ENCODE measurements around the gene ACOT7. TPM values are rescaled to one million over a fixed set of nuclear protein-coding genes. Genes with fewer than 3 reads are reported as not detected.
"Not testable (repeated sequence)": the region's sequence is repeated elsewhere in the genome, so short reads cannot be mapped to it uniquely, and the experiment has no call there.

ACOT7 gene
- total and polyA plus RNA-seq, 2 donors (not counting 1 experiment from before 2014, with no cell fraction given), result 4.2 to 4.6 TPM

- DNase-seq (no peak), ATAC-seq (ENCODE audit: low read depth) (no peak)
- Mint-ChIP-seq H3K4me1 (no peaks in the 10 kb centered on the region), H3K4me3 (no peak overlapping the region), H3K27ac (no peak overlapping the region), H3K9me3 (ENCODE audit: insufficient read depth) (no peaks in the 10 kb centered on the region), H3K27me3 (peaks cover 11% of the 10 kb centered on the region)
- H3K79me2 ChIP-seq (ENCODE audit: control insufficient read depth, insufficient read depth, low read length), result peaks cover 3% of the 10 kb centered on the region
- 98% methylated on average over 11 of the region's 12 CpGs for WGBS (ENCODE audit: insufficient coverage)
- intact Hi-C loops (cut with micrococcal nuclease), result no loop called here
- H3K36me3 ChIP-seq (replicated peaks in 1 of 2; ENCODE audit: control extremely low read depth in 1 of 2, control insufficient read depth in 1 of 2, extremely low read depth in 1 of 2, insufficient read depth in 2 of 2, low read length in 1 of 2), result peaks cover 5 to 28% of the 10 kb centered on the region in 2 experiments
- peaks cover 0 to 5% (median 0%) of the 10 kb centered on the region in 4 experiments for H3K27me3 ChIP-seq (replicated peaks in 1 of 4; ENCODE audit: control extremely low read depth in 1 of 4, control insufficient read depth in 3 of 4, insufficient read depth in 4 of 4, low read length in 3 of 4)
- POLR2A ChIA-PET, result no interaction called here
- H3K9me3 ChIP-seq (ENCODE audit: control extremely low read depth in 1 of 3, control insufficient read depth in 2 of 3, insufficient read depth in 1 of 3, low read length in 2 of 3), result no peaks in the 10 kb centered on the region
- H4K20me1 ChIP-seq (ENCODE audit: control insufficient read depth, insufficient read depth, low read length, poor library complexity, severe bottlenecking), result peaks cover 9% of the 10 kb centered on the region
- H3K4me1 ChIP-seq (ENCODE audit: control insufficient read depth in 2 of 2, insufficient read depth in 2 of 2, low read length in 2 of 2), result no peaks in the 10 kb centered on the region
- CTCF ChIA-PET, result interaction anchor here (0.6 kb wide), 1 partner anchor 285 kb away, joined by 3 read pairs; no protein-coding TSS in a partner anchor
- H3K4me2 ChIP-seq (replicated peaks; ENCODE audit: low read depth, low read length, poor library complexity, severe bottlenecking), result no peak overlapping the region
- no peak overlapping the region for H3K9ac ChIP-seq (ENCODE audit: low read length)
- no peak overlapping the region for H2AFZ ChIP-seq (ENCODE audit: insufficient read depth, low read depth, low read length, poor library complexity, severe bottlenecking)
- TF ChIP-seq, protein P1, sequence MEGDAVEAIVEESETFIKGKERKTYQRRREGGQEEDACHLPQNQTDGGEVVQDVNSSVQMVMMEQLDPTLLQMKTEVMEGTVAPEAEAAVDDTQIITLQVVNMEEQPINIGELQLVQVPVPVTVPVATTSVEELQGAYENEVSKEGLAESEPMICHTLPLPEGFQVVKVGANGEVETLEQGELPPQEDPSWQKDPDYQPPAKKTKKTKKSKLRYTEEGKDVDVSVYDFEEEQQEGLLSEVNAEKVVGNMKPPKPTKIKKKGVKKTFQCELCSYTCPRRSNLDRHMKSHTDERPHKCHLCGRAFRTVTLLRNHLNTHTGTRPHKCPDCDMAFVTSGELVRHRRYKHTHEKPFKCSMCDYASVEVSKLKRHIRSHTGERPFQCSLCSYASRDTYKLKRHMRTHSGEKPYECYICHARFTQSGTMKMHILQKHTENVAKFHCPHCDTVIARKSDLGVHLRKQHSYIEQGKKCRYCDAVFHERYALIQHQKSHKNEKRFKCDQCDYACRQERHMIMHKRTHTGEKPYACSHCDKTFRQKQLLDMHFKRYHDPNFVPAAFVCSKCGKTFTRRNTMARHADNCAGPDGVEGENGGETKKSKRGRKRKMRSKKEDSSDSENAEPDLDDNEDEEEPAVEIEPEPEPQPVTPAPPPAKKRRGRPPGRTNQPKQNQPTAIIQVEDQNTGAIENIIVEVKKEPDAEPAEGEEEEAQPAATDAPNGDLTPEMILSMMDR (IDR thresholded peaks at IDR 0.05), result no peak
- TF ChIP-seq EZH2 (IDR thresholded peaks at IDR 0.05; ENCODE audit: borderline replicate concordance, insufficient read depth, low read depth, low read length, poor library complexity, severe bottlenecking), result no peak
- H3K27ac ChIP-seq (ENCODE audit: low read length in 2 of 2), result no peak overlapping the region
- H3K4me3 ChIP-seq (ENCODE audit: control extremely low read depth in 1 of 5, extremely low read depth in 1 of 5, insufficient read depth in 1 of 5, low read depth in 2 of 5, low read length in 4 of 5), result no peak overlapping the region
Measured at GRCh38 chr1:6221210-6221784, 172.3 kb downstream of the ACOT7 start.

DNA sequence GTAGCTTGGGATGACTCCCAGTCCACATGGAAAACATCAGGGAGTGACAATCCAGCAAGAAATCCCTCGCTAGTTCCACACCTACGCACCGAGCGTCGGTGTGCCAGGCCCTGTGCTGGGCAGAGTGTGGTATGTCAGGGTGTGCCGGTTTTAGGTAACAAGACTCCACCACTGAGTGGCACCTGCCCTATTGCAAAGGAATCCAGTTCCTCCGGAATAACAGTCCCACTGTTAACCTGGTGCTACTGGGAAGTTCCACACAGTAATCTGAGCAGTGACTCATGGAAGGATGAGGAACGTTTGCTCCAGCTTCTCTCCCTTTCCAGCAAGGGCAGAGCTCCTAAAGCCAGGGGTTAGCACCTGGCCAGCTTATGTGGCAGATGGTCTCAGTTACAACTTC, 173.3 kb downstream of the ACOT7 start:
- Histone ChIP-seq H3K4me2 (replicated peaks; ENCODE audit: low read depth, low read length, poor library complexity, severe bottlenecking) (no peak overlapping the region), H3K9me3 (ENCODE audit: control extremely low read depth in 1 of 3, control insufficient read depth in 2 of 3, insufficient read depth in 1 of 3, low read length in 2 of 3) (no peaks in the 10 kb centered on the region), H3K9ac (ENCODE audit: low read length) (no peak overlapping the region), H4K20me1 (ENCODE audit: control insufficient read depth, insufficient read depth, low read length, poor library complexity, severe bottlenecking) (peaks cover under 1% of the 10 kb centered on the region), H3K4me1 (ENCODE audit: control insufficient read depth in 2 of 2, insufficient read depth in 2 of 2, low read length in 2 of 2) (no peaks in the 10 kb centered on the region), H3K36me3 (replicated peaks in 1 of 2; ENCODE audit: control extremely low read depth in 1 of 2, control insufficient read depth in 1 of 2, extremely low read depth in 1 of 2, insufficient read depth in 2 of 2, low read length in 1 of 2) (peaks cover 5 to 28% of the 10 kb centered on the region in 2 experiments), H3K27ac (ENCODE audit: low read length in 2 of 2) (no peak overlapping the region), H2AFZ (ENCODE audit: insufficient read depth, low read depth, low read length, poor library complexity, severe bottlenecking) (no peak overlapping the region), H3K27me3 (replicated peaks in 1 of 4; ENCODE audit: control extremely low read depth in 1 of 4, control insufficient read depth in 3 of 4, insufficient read depth in 4 of 4, low read length in 3 of 4) (peaks cover 0 to 8% (median 0%) of the 10 kb centered on the region in 4 experiments), H3K4me3 (ENCODE audit: control extremely low read depth in 1 of 5, extremely low read depth in 1 of 5, insufficient read depth in 1 of 5, low read depth in 2 of 5, low read length in 4 of 5) (no peak overlapping the region), H3K79me2 (ENCODE audit: control insufficient read depth, insufficient read depth, low read length) (no peaks in the 10 kb centered on the region)
- DNase-seq (no peak), ATAC-seq (ENCODE audit: low read depth) (no peak)
- intact Hi-C loops (cut with micrococcal nuclease), result no loop called here
- WGBS (ENCODE audit: insufficient coverage), result 97% methylated on average over 8 of the region's 8 CpGs
- peaks cover 19% of the 10 kb centered on the region for H3K27me3 Mint-ChIP-seq
- no peaks in the 10 kb centered on the region for H3K9me3 Mint-ChIP-seq (ENCODE audit: insufficient read depth)
- ChIA-PET POLR2A (no interaction called here), CTCF (no interaction called here)
- no peaks in the 10 kb centered on the region for H3K4me1 Mint-ChIP-seq
- H3K4me3 Mint-ChIP-seq, result no peak overlapping the region
- H3K27ac Mint-ChIP-seq, result no peak overlapping the region
- TF ChIP-seq, protein P1 (IDR thresholded peaks at IDR 0.05), result no peak
- no peak for TF ChIP-seq EZH2 (IDR thresholded peaks at IDR 0.05; ENCODE audit: borderline replicate concordance, insufficient read depth, low read depth, low read length, poor library complexity, severe bottlenecking)

GRCh38 chr1:6219641-6220040, 173.9 kb downstream of the ACOT7 start:
- DNase-seq; H3K4me1 ChIP-seq (ENCODE audit: control insufficient read depth in 2 of 2, insufficient read depth in 2 of 2, low read length in 2 of 2); POLR2A ChIA-PET; H3K9me3 Mint-ChIP-seq (ENCODE audit: insufficient read depth); H3K4me1 Mint-ChIP-seq; H3K27ac Mint-ChIP-seq; H3K9ac ChIP-seq (ENCODE audit: low read length); H3K27me3 ChIP-seq (replicated peaks in 1 of 4; ENCODE audit: control extremely low read depth in 1 of 4, control insufficient read depth in 3 of 4, insufficient read depth in 4 of 4, low read length in 3 of 4); ATAC-seq (ENCODE audit: low read depth); H3K79me2 ChIP-seq (ENCODE audit: control insufficient read depth, insufficient read depth, low read length); H3K27ac ChIP-seq (ENCODE audit: low read length in 2 of 2); H3K9me3 ChIP-seq (ENCODE audit: control extremely low read depth in 1 of 3, control insufficient read depth in 2 of 3, insufficient read depth in 1 of 3, low read length in 2 of 3); H2AFZ ChIP-seq (ENCODE audit: insufficient read depth, low read depth, low read length, poor library complexity, severe bottlenecking); H3K4me3 ChIP-seq (ENCODE audit: control extremely low read depth in 1 of 5, extremely low read depth in 1 of 5, insufficient read depth in 1 of 5, low read depth in 2 of 5, low read length in 4 of 5); H3K4me3 Mint-ChIP-seq; H3K4me2 ChIP-seq (replicated peaks; ENCODE audit: low read depth, low read length, poor library complexity, severe bottlenecking); H4K20me1 ChIP-seq (ENCODE audit: control insufficient read depth, insufficient read depth, low read length, poor library complexity, severe bottlenecking); intact Hi-C loops (cut with micrococcal nuclease); CTCF ChIA-PET: not testable (repeated sequence)
- H3K27me3 Mint-ChIP-seq, result peaks cover 20% of the 10 kb centered on the region
- WGBS (ENCODE audit: insufficient coverage), result 92% methylated on average over 5 of the region's 11 CpGs
- H3K36me3 ChIP-seq (replicated peaks in 1 of 2; ENCODE audit: control extremely low read depth in 1 of 2, control insufficient read depth in 1 of 2, extremely low read depth in 1 of 2, insufficient read depth in 2 of 2, low read length in 1 of 2), result peaks cover 5 to 26% of the 10 kb centered on the region in 2 experiments
